BLaER1 treated with 17β-estradiol and CSF1 and Interleukin-3, amounts not matched to agents 10 nM and 100 nM (cell line): ENCODE measurements around the gene ZNF557.
"Not testable (repeated sequence)": the region's sequence is repeated elsewhere in the genome, so short reads cannot be mapped to it uniquely, and the experiment has no call there.

Experiments
- H3K27ac ChIP-seq, 11 experiments: shearing (Covaris generic); formaldehyde crosslinking; 2 replicates each; pipeline ENCODE4 v1.8.1; 2022
- H3K27me3 ChIP-seq, 11 experiments: shearing (Covaris generic); formaldehyde crosslinking; 2 replicates each; pipeline ENCODE4 v1.8.1; 2022
- H3K36me3 ChIP-seq, 11 experiments: shearing (Covaris generic); formaldehyde crosslinking; 2 replicates each; pipeline ENCODE4 v1.8.1; 2022
- H3K4me1 ChIP-seq, 10 experiments: shearing (Covaris generic); formaldehyde crosslinking; 2 replicates each; pipeline ENCODE4 v1.8.1; 2022
- H3K4me2 ChIP-seq, 11 experiments: shearing (Covaris generic); formaldehyde crosslinking; 2 replicates each; pipeline ENCODE4 v1.8.1; 2022
- H3K4me3 ChIP-seq, 10 experiments: shearing (Covaris generic); formaldehyde crosslinking; 2 replicates each; pipeline ENCODE4 v1.8.1; 2022
- H3K9ac ChIP-seq, 11 experiments: shearing (Covaris generic); formaldehyde crosslinking; 2 replicates each; pipeline ENCODE4 v1.8.1; 2022
- H3K9me3 ChIP-seq, 11 experiments: shearing (Covaris generic); formaldehyde crosslinking; replicated peaks in 1 of 11; 2 replicates each; pipeline ENCODE4 v1.8.1; 2022
- H4K20me1 ChIP-seq, 11 experiments: shearing (Covaris generic); formaldehyde crosslinking; 2 replicates each; pipeline ENCODE4 v1.8.1; 2022
- Cebpa-rat ChIP-seq, 11 experiments: shearing (Covaris generic); IDR thresholded peaks; 2 replicates each; pipeline ENCODE4 v1.8.1; 2022

ZNF557 gene

DNA sequence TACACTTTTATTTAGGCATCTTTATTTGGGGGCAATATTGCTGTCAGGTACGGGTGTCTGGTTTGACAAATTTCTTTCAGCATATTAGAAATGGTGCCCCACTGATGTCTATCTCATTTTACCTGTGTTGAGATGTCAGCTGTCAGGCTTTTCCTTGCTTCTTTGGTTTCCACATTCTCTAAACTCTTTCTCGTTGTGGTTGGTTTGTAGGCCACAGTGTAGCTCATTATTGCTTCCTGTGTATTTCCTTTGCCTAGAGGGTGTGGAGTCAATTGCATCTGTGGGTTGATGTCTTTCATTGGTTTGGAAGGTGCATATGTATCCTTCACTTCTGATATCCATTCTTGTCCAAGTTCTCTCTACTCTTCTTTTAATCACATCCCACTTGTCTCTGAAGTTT lies 9.5 kb upstream of the ZNF557 start:
- H3K27ac ChIP-seq, H3K4me1 ChIP-seq, H3K9me3 ChIP-seq, H3K4me3 ChIP-seq, H3K27me3 ChIP-seq, H3K36me3 ChIP-seq, H3K4me2 ChIP-seq, H4K20me1 ChIP-seq, H3K9ac ChIP-seq: not testable (repeated sequence)

DNA sequence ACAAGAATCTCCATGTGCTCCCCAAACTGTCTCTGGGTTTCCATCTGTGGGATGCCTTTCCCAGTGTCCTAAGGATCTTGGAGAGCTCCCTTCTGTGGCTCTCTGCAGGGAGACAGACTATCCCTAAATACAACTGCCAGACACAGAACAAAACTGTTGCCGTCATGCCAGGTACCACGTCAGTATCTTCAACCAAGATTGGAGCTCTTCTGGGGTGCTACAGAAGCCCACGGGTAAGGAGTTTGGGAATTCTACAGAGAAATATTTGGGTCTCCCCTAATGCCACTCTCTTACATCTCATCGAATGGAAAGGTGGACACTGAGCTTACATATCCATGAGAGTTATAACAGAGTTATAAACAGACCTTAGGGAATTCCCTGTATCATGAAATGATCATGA lies 6.2 kb upstream of the ZNF557 start:
- no peaks in the 10 kb centered on the region for H3K36me3 ChIP-seq
- H3K9me3 ChIP-seq: peaks cover 0 to 7% (median 0%) of the 10 kb centered on the region in 11 experiments; a peak in 2 of 22 replicates
- peaks cover 0 to under 1% (median 0%) of the 10 kb centered on the region in 10 experiments; a peak in 1 of 20 replicates for H3K4me1 ChIP-seq

DNA sequence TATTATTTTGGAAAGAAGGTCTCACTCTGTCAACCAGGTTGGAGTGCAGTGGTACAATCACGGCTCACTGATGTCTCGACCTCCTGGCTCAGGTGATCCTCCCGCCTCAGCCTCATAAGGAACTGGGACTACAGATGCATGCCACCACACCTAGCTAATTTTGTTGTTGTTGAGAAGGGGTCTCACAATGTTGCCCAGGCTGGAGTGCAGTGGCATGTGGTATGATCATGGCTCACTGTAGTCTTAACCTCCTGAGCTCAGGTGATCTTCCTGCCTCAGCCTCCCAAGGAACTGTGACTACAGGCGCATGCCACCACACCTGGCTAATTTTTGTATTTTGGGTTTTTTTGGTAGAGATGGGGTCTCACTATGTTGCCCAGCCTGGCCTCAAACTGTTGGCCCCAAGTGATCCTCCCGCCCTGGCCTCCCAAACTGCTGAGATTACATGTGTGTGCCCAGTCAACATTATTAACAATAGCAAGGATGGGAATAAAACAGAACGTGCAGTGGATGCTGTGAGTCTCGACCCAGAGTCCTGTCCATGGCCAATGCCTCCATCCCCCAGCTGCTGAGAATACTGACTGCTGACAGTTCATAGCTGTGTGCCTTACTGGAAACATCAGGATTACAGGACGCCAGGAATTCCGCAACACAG lies 5.6 kb upstream of the ZNF557 start:
- no peak overlapping the region for H3K4me2 ChIP-seq
- H3K4me3 ChIP-seq: no peak overlapping the region
- no peaks in the 10 kb centered on the region for H3K27me3 ChIP-seq
- H3K4me1 ChIP-seq: peaks cover 0 to 6% (median 0%) of the 10 kb centered on the region in 10 experiments; a peak in 3 of 20 replicates
- no peaks in the 10 kb centered on the region for H4K20me1 ChIP-seq
- H3K27ac ChIP-seq: no peak overlapping the region
- H3K9ac ChIP-seq: no peak overlapping the region
- H3K36me3 ChIP-seq: no peaks in the 10 kb centered on the region
- H3K9me3 ChIP-seq: peaks cover 0 to 7% (median 0%) of the 10 kb centered on the region in 11 experiments; a peak in 2 of 22 replicates
- no peak for TF ChIP-seq Cebpa-rat (IDR thresholded peaks at IDR 0.05)

More for the DNA sequence above, 6.2 kb upstream of the ZNF557 start:
- Histone ChIP-seq H3K4me3 (no peak overlapping the region), H3K9ac (no peak overlapping the region), H4K20me1 (no peaks in the 10 kb centered on the region), H3K27me3 (no peaks in the 10 kb centered on the region), H3K4me2 (no peak overlapping the region), H3K27ac (no peak overlapping the region)
- no peak for TF ChIP-seq Cebpa-rat (IDR thresholded peaks at IDR 0.05)

DNA sequence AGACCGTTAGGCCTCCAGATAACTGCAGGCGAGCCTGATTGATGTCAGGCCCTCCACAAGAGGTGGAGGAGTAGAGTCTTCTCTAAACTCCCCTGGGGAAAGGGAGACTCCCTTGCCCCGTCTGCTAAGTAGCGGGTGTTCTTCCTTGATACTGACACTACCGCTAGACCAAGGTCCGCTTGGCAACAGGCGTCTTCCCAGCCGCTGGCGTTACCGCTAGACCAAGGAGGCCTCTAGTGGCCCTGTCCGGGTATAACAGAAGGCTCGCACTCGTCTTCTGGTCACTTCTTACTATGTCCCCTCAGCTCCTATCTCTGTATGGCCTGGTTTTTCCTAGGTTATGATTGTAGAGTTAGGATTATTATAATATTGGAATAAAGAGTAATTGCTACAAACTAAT lies 2.4 kb upstream of the ZNF557 start:
- Histone ChIP-seq H3K4me1 (peaks cover 9 to 19% (median 13%) of the 10 kb centered on the region in 10 experiments), H3K36me3 (peaks cover 15 to 17% (median 17%) of the 10 kb centered on the region in 11 experiments), H4K20me1 (peaks cover 0 to 12% (median 0%) of the 10 kb centered on the region in 11 experiments; a peak in 5 of 22 replicates)
- not testable (repeated sequence) for H3K27me3 ChIP-seq, H3K9ac ChIP-seq, H3K27ac ChIP-seq, H3K4me3 ChIP-seq, H3K4me2 ChIP-seq, H3K9me3 ChIP-seq

DNA sequence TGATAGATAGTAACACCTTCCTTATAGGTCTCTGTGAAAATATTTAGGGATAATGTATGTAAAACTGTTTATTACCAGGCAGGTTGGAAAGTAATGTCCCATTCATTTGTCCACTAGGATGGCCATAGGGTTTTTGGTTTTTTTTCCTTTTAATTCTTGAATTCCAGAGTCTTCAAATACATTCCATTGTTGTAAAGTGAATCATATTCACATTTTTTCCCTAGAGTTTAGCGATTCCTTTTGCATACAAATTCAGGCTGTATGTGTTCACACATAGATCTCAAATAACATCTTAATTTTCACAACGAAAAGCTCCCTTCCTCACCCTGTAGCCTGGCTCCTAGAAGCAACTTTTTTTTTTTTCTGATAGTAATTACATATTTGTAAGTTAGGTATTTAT lies 1.8 kb upstream of the ZNF557 start:
- H3K27ac ChIP-seq: no peak overlapping the region
- H3K4me2 ChIP-seq: no peak overlapping the region
- TF ChIP-seq Cebpa-rat (IDR thresholded peaks at IDR 0.05): no peak
- peaks cover 0 to 17% (median 0%) of the 10 kb centered on the region in 11 experiments; a peak in 5 of 22 replicates for H4K20me1 ChIP-seq
- no peaks in the 10 kb centered on the region for H3K27me3 ChIP-seq
- H3K9ac ChIP-seq: no peak overlapping the region
- peaks cover 9 to 19% (median 13%) of the 10 kb centered on the region in 10 experiments for H3K4me1 ChIP-seq
- H3K4me3 ChIP-seq: no peak overlapping the region
- peaks cover 21 to 23% (median 23%) of the 10 kb centered on the region in 11 experiments for H3K36me3 ChIP-seq
- H3K9me3 ChIP-seq: peaks cover 0 to 10% (median 0%) of the 10 kb centered on the region in 11 experiments; a peak in 3 of 22 replicates

DNA sequence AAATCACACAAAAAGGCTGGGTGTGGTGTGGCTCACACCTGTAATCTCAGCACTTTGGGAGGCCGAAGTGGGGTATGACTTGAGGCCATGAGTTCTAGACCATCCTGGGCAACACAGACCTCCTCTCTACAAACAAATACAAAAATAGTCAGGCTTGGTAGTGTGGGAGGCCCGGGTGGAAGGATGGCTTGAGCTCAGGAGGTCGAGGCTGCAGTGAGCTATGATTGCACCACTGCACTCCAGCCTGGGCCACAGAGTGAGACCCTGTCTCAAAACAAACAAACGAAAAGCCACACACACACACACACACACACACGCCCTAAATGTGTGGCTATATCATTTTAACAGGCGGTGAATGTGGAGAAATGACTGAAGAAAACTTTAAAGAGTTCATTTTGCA lies 904 bp upstream of the ZNF557 start:
- Histone ChIP-seq H3K27ac (peak overlapping the region in 2 of 11 experiments; percentile 10 to 36; a peak in 1 of 22 replicates), H3K4me3 (peak overlapping the region in 7 of 10 experiments; percentile 6 to 95 (median 91); a peak in 8 of 20 replicates), H3K9me3 (peaks cover 0 to 11% (median 0%) of the 10 kb centered on the region in 11 experiments; a peak in 4 of 22 replicates), H3K36me3 (peaks cover 30 to 32% (median 31%) of the 10 kb centered on the region in 11 experiments), H3K9ac (no peak overlapping the region), H3K4me2 (peak overlapping the region in 10 of 11 experiments; percentile 20 to 67 (median 34); a peak in 12 of 22 replicates), H3K4me1 (peaks cover 9 to 19% (median 13%) of the 10 kb centered on the region in 10 experiments), H3K27me3 (no peaks in the 10 kb centered on the region), H4K20me1 (peaks cover 0 to 18% (median 0%) of the 10 kb centered on the region in 11 experiments; a peak in 5 of 22 replicates)
- TF ChIP-seq Cebpa-rat (IDR thresholded peaks at IDR 0.05): no peak

DNA sequence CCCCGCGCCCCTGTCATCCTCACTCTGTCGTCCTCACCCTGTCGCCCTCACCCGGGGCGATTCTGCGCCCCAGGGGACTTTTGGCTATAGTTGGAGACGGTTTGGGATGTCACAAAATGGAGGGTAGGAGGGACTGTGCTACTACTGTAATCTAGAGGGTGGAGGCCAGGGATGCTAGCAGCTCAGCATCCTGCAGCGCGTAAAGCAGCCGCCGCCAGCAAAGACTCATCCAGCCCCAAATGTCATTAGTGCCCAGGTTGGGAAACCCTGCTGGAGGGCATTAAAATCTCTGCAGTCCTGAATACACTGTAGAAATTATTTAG lies 362 bp downstream of the ZNF557 start:
- H3K27ac ChIP-seq: peak overlapping the region; percentile 80 to 93 (median 89)
- peaks cover 9 to 19% (median 13%) of the 10 kb centered on the region in 10 experiments for H3K4me1 ChIP-seq

DNA sequence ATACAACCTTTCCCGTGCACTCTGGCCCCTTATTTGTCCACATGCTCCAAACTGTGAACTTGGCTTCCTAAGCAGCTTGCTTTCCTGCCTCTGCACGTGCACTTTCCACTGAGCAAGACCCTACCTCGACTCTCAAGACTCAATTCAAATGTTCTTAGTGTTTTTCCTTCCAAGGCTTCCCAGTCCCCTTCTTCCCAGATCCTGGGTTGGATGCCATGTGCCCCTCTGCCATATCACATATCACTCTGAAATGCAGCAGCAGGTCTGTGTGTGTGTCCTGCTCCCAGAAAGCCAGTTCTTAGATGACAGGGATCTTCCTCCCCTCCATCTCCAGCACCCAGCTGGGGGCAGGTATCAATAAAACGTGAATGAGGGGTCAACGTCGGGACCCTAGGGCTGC lies 3.0 kb downstream of the ZNF557 start:
- Histone ChIP-seq H3K4me3 (no peak overlapping the region), H3K36me3 (peaks cover 70 to 71% (median 71%) of the 10 kb centered on the region in 11 experiments), H3K4me1 (peaks cover 9 to 19% (median 13%) of the 10 kb centered on the region in 10 experiments), H4K20me1 (peaks cover 0 to 18% (median 0%) of the 10 kb centered on the region in 11 experiments; a peak in 5 of 22 replicates), H3K4me2 (no peak overlapping the region), H3K9me3 (peaks cover 25 to 50% (median 29%) of the 10 kb centered on the region in 11 experiments), H3K27ac (no peak overlapping the region), H3K27me3 (no peaks in the 10 kb centered on the region), H3K9ac (no peak overlapping the region)
- no peak for TF ChIP-seq Cebpa-rat (IDR thresholded peaks at IDR 0.05)

More for the DNA sequence above, 362 bp downstream of the ZNF557 start:
- Histone ChIP-seq H3K27me3 (no peaks in the 10 kb centered on the region), H3K36me3 (peaks cover 43 to 45% (median 44%) of the 10 kb centered on the region in 11 experiments), H4K20me1 (peaks cover 0 to 18% (median 0%) of the 10 kb centered on the region in 11 experiments; a peak in 5 of 22 replicates), H3K4me2 (peak overlapping the region; percentile 82 to 98 (median 91)), H3K4me3 (peak overlapping the region; percentile 79 to 95 (median 90)), H3K9ac (peak overlapping the region; percentile 80 to 94 (median 90)), H3K9me3 (peaks cover 0 to 23% (median 3%) of the 10 kb centered on the region in 11 experiments; a peak in 13 of 22 replicates)
- TF ChIP-seq Cebpa-rat (IDR thresholded peaks at IDR 0.05): no peak

DNA sequence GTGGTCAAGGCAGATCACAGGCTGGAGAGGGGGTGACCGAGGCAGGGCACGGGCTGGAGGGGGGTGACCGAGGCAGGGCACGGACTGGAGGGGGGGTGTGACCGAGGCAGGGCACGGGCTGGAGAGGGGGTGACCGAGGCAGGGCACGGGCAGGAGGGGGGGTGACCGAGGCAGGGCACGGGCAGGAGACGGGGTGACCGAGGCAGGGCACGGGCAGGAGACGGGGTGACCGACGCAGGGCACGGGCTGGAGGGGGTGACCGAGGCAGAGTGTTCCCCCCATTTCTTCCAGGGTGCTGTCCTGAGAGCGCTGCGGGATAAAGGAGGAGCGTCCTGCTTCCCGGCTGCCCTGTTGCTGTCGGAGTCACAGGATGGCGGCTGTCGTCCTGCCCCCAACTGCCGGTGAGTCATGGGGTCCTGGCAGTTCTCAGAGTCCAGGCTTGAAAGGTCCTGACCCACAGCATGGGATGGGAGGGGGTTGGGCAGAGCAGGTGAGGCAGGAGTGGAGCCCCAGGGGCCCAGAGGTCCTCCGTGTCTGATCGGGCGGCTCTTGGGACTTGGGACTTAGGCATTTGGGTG lies 5.3 kb downstream of the ZNF557 start:
- Histone ChIP-seq H3K4me3 (no peak overlapping the region), H3K27ac (no peak overlapping the region), H3K9ac (no peak overlapping the region), H3K27me3 (no peaks in the 10 kb centered on the region), H4K20me1 (peaks cover 0 to 17% (median 0%) of the 10 kb centered on the region in 11 experiments; a peak in 5 of 22 replicates), H3K4me2 (no peak overlapping the region), H3K4me1 (peaks cover 9 to 15% (median 10%) of the 10 kb centered on the region in 10 experiments), H3K36me3 (peaks cover 92 to 94% (median 93%) of the 10 kb centered on the region in 11 experiments), H3K9me3 (peaks cover 48 to 73% (median 51%) of the 10 kb centered on the region in 11 experiments)
- no peak for TF ChIP-seq Cebpa-rat (IDR thresholded peaks at IDR 0.05)
